HG03575 (cell line): ENCODE results near the gene OR4N5.

Source experiments
- ATAC-seq: cut with Tn5 transposase; IDR thresholded peaks from one replicate; pipeline ENCODE4 v1.9.1; 2021; ENCODE audit not compliant: unreplicated experiment, insufficient number of reproducible peaks, low FRiP score; ENCODE audit errors: extremely low read depth

Gene OR4N5

DNA sequence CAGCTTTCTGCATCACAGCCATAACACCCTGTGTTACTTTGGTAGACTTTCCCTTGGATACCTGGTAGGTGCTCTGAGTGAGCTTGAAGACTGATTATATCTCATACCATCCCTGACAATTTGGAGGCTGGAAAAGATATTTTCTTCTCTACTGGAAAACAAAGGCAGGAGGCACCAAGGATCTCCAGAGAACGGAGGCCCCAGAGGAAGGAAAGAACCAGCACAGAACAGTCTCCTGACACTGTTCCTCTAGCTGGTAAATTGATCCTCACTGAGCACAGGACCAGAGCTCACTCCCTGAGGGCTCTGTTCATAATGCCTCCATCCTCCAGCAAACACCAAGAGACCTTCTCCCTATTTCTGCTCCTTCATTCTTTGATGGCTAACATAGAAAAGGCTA lies 52.0 kb downstream of the OR4N5 start, which contains the start of gene OR11G2:
OR11G2 (plus strand) TSS at position 301 of the 400 bp plus-strand sequence. CDS start 6,542 bp downstream, outside the sequence.
- ATAC-seq = no peak

GRCh38 chr14:20191396-20191795 lies 52.8 kb downstream of the OR4N5 start:
- ATAC-seq = no peak

GRCh38 chr14:20194101-20194500 lies 55.5 kb downstream of the OR4N5 start:
- ATAC-seq = no peak
